Activated CD8-positive, alpha-beta T cell treated with anti-CD3 and anti-CD28 coated beads for 36 hours (primary cell): ENCODE data around the gene NUBP2. TPM values are rescaled to one million over a fixed set of nuclear protein-coding genes. Genes with fewer than 3 reads are reported as not detected.

Source experiments
- ATAC-seq: fragments of 200-7000 bp; cut with Tn5 transposase; one replicate; pipeline ENCODE4 v1.10.0; 2021; ENCODE audit warnings: mild to moderate bottlenecking, moderate library complexity
- CTCF ChIA-PET: fragments of 350-600 bp; sonication (Branson Sonifier 250); formaldehyde crosslinking; loops from one replicate; lab custom pipeline; 2021; ENCODE audit warnings: antibody characterized with exemption; lab: Charles Lee
- POLR2A ChIA-PET: fragments of 350-600 bp; sonication (Branson Sonifier 250); formaldehyde crosslinking; loops from one replicate; lab custom pipeline; 2021; ENCODE audit warnings: antibody characterized with exemption; lab: Charles Lee
- DNase-seq: peaks from one replicate; pipeline ENCODE4 v3.0.0-alpha.2; 2020
- H3K27ac Mint-ChIP-seq: one replicate; pipeline ENCODE4 v1.8.0; 2021; ENCODE audit warnings: mild to moderate bottlenecking, mixed read lengths
- H3K27me3 Mint-ChIP-seq: one replicate; pipeline ENCODE4 v1.8.0; 2021; ENCODE audit warnings: mixed read lengths
- H3K36me3 Mint-ChIP-seq: one replicate; pipeline ENCODE4 v1.8.0; 2021; ENCODE audit warnings: low read depth, mixed read lengths
- H3K4me1 Mint-ChIP-seq: one replicate; pipeline ENCODE4 v1.8.0; 2021; ENCODE audit warnings: low read depth, mixed read lengths
- H3K4me3 Mint-ChIP-seq: one replicate; pipeline ENCODE4 v1.8.0; 2021; ENCODE audit warnings: mild to moderate bottlenecking, moderate library complexity, mixed read lengths
- H3K9me3 Mint-ChIP-seq: one replicate; pipeline ENCODE4 v1.8.0; 2021; ENCODE audit warnings: mixed read lengths
- intact Hi-C: fragments of 100-400 bp; cut with micrococcal nuclease; formaldehyde crosslinking; loops from one replicate; pipeline ENCODE4 v1.10.0; 2022
- total RNA-seq, 2 experiments: library from RNA; stranded (reverse); gene quantifications; one replicate each; pipeline ENCODE4 v1.2.3, GENCODE V29; 2021
- TF ChIP-seq, protein P1 (sequence below): fragments of 200-600 bp; IDR thresholded peaks from one replicate; pipeline ENCODE4 v1.8.0; 2022; ENCODE audit warnings: antibody characterized with exemption, mild to moderate bottlenecking

The NUBP2 gene
- total RNA-seq, 2 experiments from 2014 or later, result 43.5 to 45.0 TPM

DNA sequence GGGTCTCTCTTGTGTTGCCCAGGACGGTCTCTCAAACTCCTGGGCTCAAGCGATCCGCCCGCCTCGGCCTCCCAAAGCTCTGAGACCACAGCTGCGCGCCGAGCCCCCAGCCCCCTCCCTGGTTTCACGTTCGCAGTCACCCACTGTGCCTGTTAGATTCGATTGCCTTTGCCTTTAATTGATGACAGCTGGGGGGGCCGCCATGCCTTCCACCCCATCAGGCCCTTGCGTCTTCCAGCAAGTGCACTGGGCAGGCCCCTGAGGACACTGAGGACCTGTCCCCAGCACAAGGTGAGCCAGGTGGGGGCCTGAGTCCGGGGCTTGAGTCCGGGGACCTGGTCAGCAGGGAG, 7.5 kb downstream of the NUBP2 start:
- ChIA-PET CTCF (no interaction called here), POLR2A (interaction anchor here (0.9 to 1.5 kb wide), 3 partner anchors 16 to 21 kb away, joined by 3 to 4 read pairs (median 3); no protein-coding TSS in a partner anchor)
- H3K27me3 Mint-ChIP-seq, result no peaks in the 10 kb centered on the region
- no peaks in the 10 kb centered on the region for H3K9me3 Mint-ChIP-seq
- DNase-seq, result no peak
- intact Hi-C loops, result no loop called here
- H3K27ac Mint-ChIP-seq, result no peak overlapping the region
- H3K4me3 Mint-ChIP-seq, result no peak overlapping the region
- no peak for ATAC-seq
- H3K36me3 Mint-ChIP-seq, result peaks cover 5% of the 10 kb centered on the region
- peaks cover 4% of the 10 kb centered on the region for H3K4me1 Mint-ChIP-seq
- TF ChIP-seq, protein P1, sequence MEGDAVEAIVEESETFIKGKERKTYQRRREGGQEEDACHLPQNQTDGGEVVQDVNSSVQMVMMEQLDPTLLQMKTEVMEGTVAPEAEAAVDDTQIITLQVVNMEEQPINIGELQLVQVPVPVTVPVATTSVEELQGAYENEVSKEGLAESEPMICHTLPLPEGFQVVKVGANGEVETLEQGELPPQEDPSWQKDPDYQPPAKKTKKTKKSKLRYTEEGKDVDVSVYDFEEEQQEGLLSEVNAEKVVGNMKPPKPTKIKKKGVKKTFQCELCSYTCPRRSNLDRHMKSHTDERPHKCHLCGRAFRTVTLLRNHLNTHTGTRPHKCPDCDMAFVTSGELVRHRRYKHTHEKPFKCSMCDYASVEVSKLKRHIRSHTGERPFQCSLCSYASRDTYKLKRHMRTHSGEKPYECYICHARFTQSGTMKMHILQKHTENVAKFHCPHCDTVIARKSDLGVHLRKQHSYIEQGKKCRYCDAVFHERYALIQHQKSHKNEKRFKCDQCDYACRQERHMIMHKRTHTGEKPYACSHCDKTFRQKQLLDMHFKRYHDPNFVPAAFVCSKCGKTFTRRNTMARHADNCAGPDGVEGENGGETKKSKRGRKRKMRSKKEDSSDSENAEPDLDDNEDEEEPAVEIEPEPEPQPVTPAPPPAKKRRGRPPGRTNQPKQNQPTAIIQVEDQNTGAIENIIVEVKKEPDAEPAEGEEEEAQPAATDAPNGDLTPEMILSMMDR, result no peak

DNA sequence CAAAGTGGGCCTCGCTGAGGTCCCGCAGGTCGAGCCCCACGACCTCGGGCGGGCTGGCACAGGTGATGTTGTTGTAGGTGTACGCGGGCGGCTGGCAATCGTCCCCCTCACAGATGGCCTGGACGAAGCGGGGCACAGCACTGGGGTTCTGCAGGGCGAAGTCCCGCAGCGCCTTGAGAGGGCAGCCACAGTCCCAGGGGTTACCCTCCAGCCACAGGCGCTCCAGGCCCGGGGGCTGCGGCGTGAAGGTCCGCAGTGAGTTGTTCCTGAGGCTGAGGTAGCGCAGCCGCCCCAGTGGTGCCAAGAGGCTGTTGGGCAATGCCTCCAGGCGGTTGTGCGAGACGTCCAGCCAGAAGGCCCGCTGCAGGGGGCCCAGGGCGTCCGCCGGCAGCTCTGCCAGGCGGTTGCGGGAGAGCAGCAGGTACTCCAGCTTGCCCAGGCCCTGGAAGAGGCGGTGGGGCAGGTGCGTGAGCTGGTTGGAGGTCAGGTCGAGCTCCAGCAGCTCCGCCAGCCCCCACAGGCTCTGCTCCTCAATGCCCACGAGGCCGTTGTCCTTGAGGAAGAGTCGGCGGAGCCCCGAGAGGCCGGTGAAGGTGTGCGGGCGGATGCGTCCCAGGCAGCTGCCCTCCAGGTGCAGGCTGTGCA, 8.0 kb downstream of the NUBP2 start:
- no peaks in the 10 kb centered on the region for H3K27me3 Mint-ChIP-seq
- H3K9me3 Mint-ChIP-seq, result no peaks in the 10 kb centered on the region
- ATAC-seq, result no peak
- DNase-seq, result no peak
- POLR2A ChIA-PET, result interaction anchor here (0.9 to 1.5 kb wide), 2 partner anchors 17 to 20 kb away, joined by 3 to 4 read pairs; no protein-coding TSS in a partner anchor
- peaks cover under 1% of the 10 kb centered on the region for H3K4me1 Mint-ChIP-seq
- TF ChIP-seq, protein P1, result no peak
- no peak overlapping the region for H3K27ac Mint-ChIP-seq
- H3K36me3 Mint-ChIP-seq, result peaks cover 5% of the 10 kb centered on the region
- no peak overlapping the region for H3K4me3 Mint-ChIP-seq
- intact Hi-C loops, result no loop called here
- CTCF ChIA-PET, result no interaction called here

DNA sequence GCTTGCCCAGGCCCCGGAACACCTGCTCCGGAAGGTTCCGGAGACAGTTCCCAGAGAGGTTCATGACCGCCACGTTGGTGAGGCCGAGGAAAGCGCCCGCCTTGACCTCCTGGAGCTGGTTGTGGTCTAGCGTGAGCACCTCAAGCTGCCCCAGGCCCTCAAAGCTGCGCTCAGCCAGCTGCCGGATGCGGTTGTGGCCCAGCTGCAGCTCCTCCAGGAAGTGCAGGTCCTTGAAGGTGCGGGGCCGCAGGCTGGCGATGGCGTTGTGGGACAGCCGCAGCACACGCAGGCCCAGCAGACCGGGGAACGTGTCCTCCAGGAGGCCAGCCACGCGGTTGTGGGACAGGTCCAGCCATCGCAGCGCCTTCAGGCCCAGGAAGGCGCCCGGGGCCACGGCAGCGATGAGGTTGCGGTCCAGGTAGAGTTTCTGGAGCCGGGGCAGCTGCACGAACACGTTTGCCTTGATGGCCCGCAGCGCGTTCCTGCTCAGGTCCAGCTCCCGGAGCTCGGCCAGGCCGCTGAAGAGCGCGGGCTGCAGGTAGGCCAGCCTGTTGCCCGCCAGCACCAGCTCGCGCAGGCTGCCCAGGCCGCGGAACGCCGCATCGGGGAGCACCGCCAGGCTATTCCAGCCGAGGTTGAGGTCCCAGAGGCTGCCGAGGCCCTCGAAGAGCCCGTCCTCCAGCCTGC, 8.6 kb downstream of the NUBP2 start:
- Mint-ChIP-seq H3K4me1 (no peaks in the 10 kb centered on the region), H3K9me3 (no peaks in the 10 kb centered on the region), H3K36me3 (peaks cover 5% of the 10 kb centered on the region), H3K4me3 (no peak overlapping the region), H3K27me3 (no peaks in the 10 kb centered on the region), H3K27ac (no peak overlapping the region)
- POLR2A ChIA-PET, result interaction anchor here (0.9 to 1.5 kb wide), 2 partner anchors 18 to 20 kb away, joined by 3 to 4 read pairs; no protein-coding TSS in a partner anchor
- CTCF ChIA-PET, result no interaction called here
- DNase-seq, result no peak
- no peak for ATAC-seq
- TF ChIP-seq, protein P1, result no peak
- intact Hi-C loops, result no loop called here

DNA sequence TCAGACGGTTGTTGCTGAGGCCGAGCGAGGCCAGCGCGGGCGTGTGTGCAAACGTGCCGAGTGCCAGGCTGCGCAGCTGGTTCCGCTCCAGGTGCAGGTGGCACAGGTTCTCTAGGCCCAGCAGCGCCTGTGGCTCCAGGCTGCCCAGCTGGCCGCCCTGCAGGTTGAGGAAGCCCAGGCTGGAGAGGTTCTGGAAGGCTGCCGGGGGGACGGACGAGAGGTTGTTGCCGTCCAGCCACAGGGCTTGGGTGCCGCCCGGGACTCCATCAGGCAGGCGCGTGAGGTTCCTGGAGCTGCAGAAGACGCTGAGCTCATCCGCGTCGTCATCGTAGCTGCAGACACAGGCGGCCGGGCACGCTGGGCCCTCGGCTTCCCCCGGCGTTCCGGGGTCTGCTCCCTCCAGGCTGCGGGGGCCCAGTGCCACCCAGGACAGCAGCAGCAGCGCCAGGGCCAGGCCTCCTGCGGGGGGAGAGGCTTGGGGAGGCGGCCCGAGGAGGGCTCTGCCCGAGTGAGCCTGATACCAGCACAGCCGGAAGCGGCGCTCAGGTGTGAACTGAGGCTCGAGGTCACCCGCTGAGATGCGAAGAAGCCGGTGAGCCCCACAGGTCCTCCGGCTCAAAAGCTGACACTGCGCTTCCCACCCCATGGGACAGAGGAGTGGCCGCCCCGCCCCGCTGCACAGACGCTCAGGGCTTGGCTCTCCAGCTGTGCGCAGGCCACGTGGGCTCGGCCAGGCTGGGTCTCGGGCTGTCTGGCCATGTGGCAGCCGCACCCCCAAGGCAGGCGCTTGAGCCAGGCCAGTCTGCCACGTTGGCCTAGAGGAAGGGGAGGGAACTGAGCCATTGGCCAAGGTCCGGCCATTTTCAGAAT, 9.4 kb downstream of the NUBP2 start:
- ATAC-seq (no peak), DNase-seq (no peak)
- Mint-ChIP-seq H3K4me1 (no peaks in the 10 kb centered on the region), H3K4me3 (no peak overlapping the region), H3K27ac (no peak overlapping the region), H3K36me3 (peaks cover 5% of the 10 kb centered on the region), H3K9me3 (peaks cover under 1% of the 10 kb centered on the region), H3K27me3 (no peaks in the 10 kb centered on the region)
- TF ChIP-seq, protein P1, result no peak
- intact Hi-C loops, result no loop called here
- ChIA-PET POLR2A (no interaction called here), CTCF (no interaction called here)
